Measurements from ENCODE around the gene GAS6.

Gene GAS6

DNA sequence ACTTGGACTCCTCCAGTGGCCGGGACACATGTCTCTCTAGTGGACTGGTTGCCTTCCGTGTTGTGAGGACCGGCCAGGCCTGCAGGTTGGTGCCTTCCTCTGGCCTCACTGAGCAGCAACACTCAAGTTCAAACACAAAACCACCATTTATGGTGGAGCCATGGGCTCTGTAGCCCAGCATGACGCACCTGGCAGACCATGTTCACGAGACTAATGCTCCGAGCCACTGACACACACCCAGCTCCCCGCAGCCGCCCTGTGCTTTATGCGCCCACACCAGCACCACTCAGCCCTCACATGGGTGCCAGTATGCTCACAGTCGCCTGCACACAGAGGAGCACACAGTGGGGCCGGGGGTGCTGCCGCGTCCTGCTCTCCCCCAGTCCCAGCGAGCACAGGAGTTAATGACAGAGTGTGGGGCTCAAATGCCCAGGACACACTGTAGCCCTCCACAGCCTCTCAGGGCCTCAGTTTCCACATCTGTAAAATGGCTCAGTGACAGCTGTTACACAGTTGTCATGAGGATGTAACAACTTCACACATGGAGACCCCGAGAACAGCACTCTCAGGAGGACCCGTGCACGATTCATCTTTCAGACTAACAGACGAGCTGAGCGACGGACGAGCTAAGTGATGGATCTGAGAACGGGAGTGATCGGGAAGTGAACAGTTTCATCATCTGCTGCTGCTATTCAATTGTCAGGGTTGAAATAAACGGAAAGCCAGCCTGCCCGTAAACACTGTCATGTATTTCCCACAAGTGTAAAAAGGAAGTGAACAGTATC lies 7.8 kb downstream of the GAS6 start:
- DNase-seq (ENCODE audit: low read depth, low spot score) = no peak
- H3K4me3 ChIP-seq (ENCODE audit: low read length) = no peak overlapping the region

- no peak for DNase-seq (ENCODE audit: low read depth, low spot score)
- no peak overlapping the region for H3K4me3 ChIP-seq (ENCODE audit: low read length)
Measured at GRCh38 chr13:113855012-113855921, 8.6 kb downstream of the GAS6 start.

GRCh38 chr13:113854238-113855011 lies 9.5 kb downstream of the GAS6 start:
- DNase-seq (ENCODE audit: low read depth, low spot score) = peak; percentile 42

DNA sequence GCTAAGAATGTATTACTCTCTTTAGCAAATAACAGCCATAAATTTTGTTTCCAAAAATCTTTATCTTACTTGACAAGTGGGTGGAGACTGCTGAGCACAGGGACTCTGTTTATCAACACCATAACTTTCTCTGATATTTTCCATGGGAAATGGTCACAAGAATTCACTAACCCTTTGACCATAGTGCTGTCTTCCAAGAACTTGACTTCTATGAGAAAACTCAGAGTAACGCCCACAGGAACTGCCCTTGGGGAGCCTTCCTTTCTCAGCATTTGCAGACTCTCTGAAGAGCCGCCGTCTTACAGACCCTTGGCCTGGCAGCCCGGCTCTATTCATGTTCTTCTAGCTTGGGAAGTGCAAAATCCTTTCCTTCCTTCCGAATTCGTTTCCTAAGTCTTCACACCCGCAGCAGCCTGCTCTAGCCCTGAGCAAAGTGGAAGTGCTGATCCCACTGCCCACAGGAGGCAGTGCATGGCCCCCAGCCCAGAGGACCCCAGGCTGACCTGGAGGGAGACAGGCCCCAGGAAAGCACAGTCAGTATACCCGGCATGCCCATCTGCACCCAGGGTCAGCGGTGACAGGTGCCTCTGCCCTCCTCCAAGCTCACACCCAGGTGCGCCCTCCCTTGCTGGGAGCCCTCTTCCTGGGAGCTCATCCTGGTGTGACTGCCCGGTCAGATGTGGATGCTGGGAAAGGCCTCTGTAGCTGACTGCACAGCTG lies 10.2 kb downstream of the GAS6 start:
- no peak for DNase-seq (ENCODE audit: low read depth, low spot score)
- H3K4me3 ChIP-seq (ENCODE audit: low read length) = no peak overlapping the region

More at GRCh38 chr13:113854238-113855011, 9.5 kb downstream of the GAS6 start:
- H3K4me3 ChIP-seq (ENCODE audit: low read length) = peak overlapping the region; percentile 11

DNA sequence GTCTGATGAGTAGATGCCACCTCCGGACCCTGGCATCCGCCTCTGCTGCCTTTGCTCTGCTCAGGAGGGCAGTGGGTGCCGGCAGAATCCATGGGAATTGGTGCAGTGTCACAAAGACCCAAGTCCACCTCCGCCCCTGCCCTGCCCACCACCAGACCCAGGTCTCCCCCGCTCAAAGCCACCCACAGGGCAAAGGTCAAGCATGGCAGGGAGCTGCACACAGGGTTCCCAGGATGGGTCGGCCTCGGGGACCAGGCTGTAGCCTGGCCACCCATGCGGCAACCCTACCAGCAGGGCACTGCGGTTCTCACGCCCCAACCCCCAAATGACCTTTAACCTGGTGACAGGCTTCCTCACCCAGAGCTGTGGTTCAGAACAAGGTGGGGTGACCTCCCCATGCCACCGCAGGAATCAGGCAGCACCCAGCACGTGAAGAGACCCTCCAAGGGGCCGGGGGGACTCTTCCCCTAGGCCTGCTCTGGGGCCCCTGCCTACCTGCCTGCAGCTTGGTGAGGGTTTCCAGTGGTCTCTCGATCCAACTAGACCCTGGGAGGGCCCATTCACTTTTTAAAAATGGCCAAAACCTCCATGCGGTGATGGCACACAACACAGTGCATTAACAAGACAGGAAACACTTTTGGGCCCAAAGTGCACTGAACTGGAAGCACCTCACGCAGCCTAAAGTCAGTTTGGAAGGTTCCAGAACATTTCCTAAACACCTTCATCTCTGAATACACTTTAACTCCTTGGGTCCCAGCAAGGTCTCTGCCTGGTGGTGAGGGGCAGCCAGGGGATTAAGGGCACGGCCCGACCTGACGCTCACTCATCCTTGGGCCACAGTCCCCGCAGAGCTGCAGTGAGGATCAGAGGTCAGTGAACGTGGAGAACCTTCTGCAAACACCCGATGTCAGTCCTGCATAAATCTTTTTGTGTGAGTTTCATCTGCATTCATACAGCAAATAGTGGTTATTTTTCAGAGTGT lies 11.0 kb downstream of the GAS6 start:
- no peak for DNase-seq (ENCODE audit: low read depth, low spot score)
- no peak overlapping the region for H3K4me3 ChIP-seq (ENCODE audit: low read length)

GRCh38 chr13:113851826-113852535 lies 11.9 kb downstream of the GAS6 start:
- DNase-seq (ENCODE audit: low read depth, low spot score) = no peak
- no peak overlapping the region for H3K4me3 ChIP-seq (ENCODE audit: low read length)

DNA sequence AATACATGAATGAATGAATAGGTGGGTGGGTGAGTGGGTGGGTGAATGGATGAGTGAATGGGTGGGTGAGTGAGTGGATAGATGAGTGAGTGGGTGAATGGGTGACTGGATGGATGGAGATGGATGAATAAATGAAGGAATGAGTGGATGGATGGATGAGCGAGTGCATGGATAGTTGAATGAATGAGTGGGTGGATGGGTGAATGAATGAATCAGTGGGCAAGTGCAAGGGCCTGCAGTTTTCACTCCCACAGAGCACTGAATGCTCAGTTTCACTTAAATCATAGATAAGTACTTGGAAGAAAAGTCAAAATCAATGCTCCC lies 12.4 kb downstream of the GAS6 start:
- DNase-seq (ENCODE audit: low read depth, low spot score) = no peak
- H3K4me3 ChIP-seq (ENCODE audit: low read length) = no peak overlapping the region

DNA sequence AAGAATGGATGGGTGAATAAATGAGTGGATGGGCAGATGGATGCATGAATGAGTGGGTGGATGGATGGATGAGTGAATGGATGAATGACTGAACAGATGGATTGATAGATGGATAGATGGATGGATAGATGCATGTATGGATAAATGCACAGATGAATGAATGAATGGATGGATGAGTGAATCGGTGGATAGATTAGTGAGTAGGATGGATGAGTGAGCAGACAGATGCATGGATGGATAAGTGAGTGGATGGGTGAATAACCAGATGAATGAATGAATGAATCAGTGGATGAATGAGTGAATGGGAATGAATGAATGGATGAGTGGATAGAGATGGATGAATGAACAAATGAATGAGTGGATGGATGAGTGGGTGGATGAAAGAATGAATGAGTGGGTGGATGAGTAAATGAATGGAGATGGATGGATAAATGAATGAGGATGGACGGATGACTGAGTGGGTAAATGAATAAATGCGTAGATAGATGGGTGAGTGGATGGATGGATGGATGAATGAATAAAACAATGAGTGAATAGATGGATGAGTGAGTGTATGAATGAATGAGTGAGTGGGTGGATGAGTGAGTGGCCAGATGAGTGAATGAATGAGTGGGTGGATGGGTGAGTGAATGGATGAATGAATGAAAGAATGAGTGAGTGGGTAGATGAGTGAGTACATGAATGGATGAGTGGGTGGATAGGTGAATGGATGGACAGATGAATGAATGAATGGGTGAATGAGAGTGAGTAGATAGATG lies 13.0 kb downstream of the GAS6 start:
- DNase-seq (ENCODE audit: low read depth, low spot score) = no peak
- no peak overlapping the region for H3K4me3 ChIP-seq (ENCODE audit: low read length)

GRCh38 chr13:113849981-113850721 lies 13.7 kb downstream of the GAS6 start:
- no peak for DNase-seq (ENCODE audit: low read depth, low spot score)
- H3K4me3 ChIP-seq (ENCODE audit: low read length) = no peak overlapping the region

DNA sequence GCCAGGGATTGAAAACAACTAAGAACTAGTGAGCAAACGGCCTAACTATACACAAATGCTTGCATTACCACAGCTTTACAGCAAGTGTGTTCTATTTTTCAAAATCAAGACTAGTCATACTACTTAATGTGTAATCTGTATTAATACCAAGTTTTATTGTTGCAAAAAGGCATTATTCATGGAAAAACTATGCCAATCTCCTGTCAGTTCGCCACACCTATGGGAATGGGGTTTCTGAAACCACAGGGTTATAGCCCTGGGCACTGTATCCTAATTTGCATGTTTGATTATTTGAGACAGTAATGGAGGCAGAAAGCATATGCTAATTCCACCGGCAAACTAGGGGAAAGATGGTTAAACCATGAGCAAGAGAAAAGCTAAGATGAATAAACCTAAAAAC lies 14.3 kb downstream of the GAS6 start:
- DNase-seq (ENCODE audit: low read depth, low spot score) = no peak

GRCh38 chr13:113848431-113849260 lies 15.2 kb downstream of the GAS6 start:
- no peak for DNase-seq (ENCODE audit: low read depth, low spot score)
- H3K4me3 ChIP-seq (ENCODE audit: low read length) = no peak overlapping the region

More for the DNA sequence above, 14.3 kb downstream of the GAS6 start:
- H3K4me3 ChIP-seq (ENCODE audit: low read length) = no peak overlapping the region

GRCh38 chr13:113848020-113848419 lies 15.9 kb downstream of the GAS6 start:
- no peak overlapping the region for H3K4me3 ChIP-seq (ENCODE audit: low read length)
- no peak for DNase-seq (ENCODE audit: low read depth, low spot score)

GRCh38 chr13:113846636-113847318 lies 17.1 kb downstream of the GAS6 start:
- peak; percentile 46 for DNase-seq (ENCODE audit: low read depth, low spot score)
- no peak overlapping the region for H3K4me3 ChIP-seq (ENCODE audit: low read length)

DNA sequence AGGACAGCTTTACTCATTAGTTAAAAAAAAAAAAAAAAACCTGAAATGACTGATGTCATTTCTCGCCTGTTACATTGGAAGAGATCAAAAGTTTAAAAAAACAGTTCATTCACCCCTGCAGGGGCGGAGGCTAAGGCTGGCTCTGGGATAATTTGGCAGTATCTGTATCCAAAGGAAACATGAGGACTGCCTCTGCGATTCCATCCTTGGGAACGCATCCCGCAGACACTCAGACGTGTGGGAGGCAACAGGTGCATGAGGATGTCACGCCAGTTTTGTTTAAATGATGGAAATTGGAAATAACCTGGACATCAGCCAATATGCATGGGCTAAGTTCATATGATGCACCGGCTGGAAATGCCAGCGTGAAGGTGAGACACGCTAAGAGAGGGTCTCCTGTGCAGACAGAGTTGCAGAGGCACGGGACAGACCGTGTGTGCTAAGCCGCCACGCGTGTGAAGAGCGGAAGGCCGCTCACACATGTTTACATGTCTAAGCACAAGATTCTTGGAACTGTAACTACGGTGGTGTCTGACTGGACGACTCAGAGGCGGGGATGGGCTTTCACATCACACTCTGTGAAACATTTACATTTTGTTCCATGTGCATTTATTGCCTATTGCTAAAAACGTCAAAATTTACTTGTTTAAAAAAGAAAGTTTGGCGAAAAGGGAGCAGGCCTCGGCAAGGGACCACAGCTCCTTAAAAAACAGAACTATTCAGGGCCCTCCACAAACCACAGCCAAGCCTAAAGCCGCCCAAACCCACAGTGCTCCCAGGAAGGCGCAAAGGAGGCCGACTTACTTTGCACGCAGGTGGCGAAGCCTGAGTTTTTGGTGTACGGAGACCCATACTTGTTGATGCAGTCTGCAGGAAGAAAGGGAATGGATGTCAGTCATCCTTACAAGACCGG lies 17.9 kb downstream of the GAS6 start:
- no peak overlapping the region for H3K4me3 ChIP-seq (ENCODE audit: low read length)
- DNase-seq (ENCODE audit: low read depth, low spot score) = no peak

All from Jurkat, Clone E6-1 (cell line).